ENCODE results near the gene C16orf96. TPM values are rescaled to one million over a fixed set of nuclear protein-coding genes. Genes with fewer than 3 reads are reported as not detected.

The C16orf96 gene
- total RNA-seq, 1 experiment from 2014 or later, result 0.15 TPM

DNA sequence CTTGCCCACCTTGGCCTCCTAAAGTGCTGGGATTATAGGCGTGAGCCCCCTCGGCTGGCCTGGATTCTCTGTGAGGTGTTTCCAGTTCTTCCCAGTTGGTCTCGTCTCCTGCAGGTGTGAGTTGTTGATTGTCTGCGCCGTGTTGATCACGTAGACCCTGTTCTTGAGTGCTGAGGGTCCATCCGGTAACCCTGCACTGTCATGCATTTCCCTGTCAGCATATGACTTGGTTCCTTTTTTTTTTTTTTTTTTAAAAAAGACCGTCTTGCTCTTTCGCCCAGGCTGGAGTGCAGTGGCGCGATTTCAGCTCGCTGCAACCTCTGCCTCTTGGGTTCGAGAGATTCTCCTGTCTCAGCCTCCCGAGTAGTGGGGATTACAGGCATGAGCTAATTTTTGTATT is 85.8 kb downstream of the C16orf96 start:
- Histone ChIP-seq H3K36me3 (ENCODE audit: control insufficient read depth, insufficient read depth, low read length) (no peaks in the 10 kb centered on the region), H3K27ac (ENCODE audit: low read length) (no peak overlapping the region), H3K9me3 (ENCODE audit: control insufficient read depth, insufficient read depth, low read depth, low read length) (no peaks in the 10 kb centered on the region), H3K4me3 (ENCODE audit: low read depth in 2 of 2, low read length in 2 of 2) (no peak overlapping the region), H3K27me3 (ENCODE audit: control insufficient read depth, insufficient read depth, low read length) (no peaks in the 10 kb centered on the region), H3K4me1 (ENCODE audit: control insufficient read depth, insufficient read depth, low read length) (no peaks in the 10 kb centered on the region)
- BruUV-seq (replicated peaks), result no TSS peak
- in situ Hi-C loops (cut with HindIII; ENCODE audit: low pct_unique_long_range_greater_than_20kb, low sequenced_read_pairs) (no loop called here), intact Hi-C loops (cut with micrococcal nuclease; ENCODE audit: unreplicated experiment) (no loop called here)
- ChIA-PET CTCF (no interaction called here), POLR2A (no interaction called here)
- ATAC-seq, result no peak
- TF ChIP-seq POLR2AphosphoS5 (IDR thresholded peaks at IDR 0.05; ENCODE audit: low read depth, low read length), result no peak
- TF ChIP-seq, protein P1, sequence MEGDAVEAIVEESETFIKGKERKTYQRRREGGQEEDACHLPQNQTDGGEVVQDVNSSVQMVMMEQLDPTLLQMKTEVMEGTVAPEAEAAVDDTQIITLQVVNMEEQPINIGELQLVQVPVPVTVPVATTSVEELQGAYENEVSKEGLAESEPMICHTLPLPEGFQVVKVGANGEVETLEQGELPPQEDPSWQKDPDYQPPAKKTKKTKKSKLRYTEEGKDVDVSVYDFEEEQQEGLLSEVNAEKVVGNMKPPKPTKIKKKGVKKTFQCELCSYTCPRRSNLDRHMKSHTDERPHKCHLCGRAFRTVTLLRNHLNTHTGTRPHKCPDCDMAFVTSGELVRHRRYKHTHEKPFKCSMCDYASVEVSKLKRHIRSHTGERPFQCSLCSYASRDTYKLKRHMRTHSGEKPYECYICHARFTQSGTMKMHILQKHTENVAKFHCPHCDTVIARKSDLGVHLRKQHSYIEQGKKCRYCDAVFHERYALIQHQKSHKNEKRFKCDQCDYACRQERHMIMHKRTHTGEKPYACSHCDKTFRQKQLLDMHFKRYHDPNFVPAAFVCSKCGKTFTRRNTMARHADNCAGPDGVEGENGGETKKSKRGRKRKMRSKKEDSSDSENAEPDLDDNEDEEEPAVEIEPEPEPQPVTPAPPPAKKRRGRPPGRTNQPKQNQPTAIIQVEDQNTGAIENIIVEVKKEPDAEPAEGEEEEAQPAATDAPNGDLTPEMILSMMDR (IDR thresholded peaks at IDR 0.05), result no peak
- no peak for TF ChIP-seq TCF7L2 (IDR thresholded peaks at IDR 0.05; ENCODE audit: low read depth, low read length)
- no peak for TF ChIP-seq SIN3A (IDR thresholded peaks at IDR 0.05; ENCODE audit: borderline replicate concordance, insufficient read depth, low read depth, low read length)
- TF ChIP-seq, protein P2, sequence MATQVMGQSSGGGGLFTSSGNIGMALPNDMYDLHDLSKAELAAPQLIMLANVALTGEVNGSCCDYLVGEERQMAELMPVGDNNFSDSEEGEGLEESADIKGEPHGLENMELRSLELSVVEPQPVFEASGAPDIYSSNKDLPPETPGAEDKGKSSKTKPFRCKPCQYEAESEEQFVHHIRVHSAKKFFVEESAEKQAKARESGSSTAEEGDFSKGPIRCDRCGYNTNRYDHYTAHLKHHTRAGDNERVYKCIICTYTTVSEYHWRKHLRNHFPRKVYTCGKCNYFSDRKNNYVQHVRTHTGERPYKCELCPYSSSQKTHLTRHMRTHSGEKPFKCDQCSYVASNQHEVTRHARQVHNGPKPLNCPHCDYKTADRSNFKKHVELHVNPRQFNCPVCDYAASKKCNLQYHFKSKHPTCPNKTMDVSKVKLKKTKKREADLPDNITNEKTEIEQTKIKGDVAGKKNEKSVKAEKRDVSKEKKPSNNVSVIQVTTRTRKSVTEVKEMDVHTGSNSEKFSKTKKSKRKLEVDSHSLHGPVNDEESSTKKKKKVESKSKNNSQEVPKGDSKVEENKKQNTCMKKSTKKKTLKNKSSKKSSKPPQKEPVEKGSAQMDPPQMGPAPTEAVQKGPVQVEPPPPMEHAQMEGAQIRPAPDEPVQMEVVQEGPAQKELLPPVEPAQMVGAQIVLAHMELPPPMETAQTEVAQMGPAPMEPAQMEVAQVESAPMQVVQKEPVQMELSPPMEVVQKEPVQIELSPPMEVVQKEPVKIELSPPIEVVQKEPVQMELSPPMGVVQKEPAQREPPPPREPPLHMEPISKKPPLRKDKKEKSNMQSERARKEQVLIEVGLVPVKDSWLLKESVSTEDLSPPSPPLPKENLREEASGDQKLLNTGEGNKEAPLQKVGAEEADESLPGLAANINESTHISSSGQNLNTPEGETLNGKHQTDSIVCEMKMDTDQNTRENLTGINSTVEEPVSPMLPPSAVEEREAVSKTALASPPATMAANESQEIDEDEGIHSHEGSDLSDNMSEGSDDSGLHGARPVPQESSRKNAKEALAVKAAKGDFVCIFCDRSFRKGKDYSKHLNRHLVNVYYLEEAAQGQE (IDR thresholded peaks at IDR 0.05; ENCODE audit: insufficient read depth in 1 of 2, low read depth in 2 of 2, low read length in 1 of 2), result no peak
- DNase-seq (ENCODE audit: low read depth, low spot score), result no peak

DNA sequence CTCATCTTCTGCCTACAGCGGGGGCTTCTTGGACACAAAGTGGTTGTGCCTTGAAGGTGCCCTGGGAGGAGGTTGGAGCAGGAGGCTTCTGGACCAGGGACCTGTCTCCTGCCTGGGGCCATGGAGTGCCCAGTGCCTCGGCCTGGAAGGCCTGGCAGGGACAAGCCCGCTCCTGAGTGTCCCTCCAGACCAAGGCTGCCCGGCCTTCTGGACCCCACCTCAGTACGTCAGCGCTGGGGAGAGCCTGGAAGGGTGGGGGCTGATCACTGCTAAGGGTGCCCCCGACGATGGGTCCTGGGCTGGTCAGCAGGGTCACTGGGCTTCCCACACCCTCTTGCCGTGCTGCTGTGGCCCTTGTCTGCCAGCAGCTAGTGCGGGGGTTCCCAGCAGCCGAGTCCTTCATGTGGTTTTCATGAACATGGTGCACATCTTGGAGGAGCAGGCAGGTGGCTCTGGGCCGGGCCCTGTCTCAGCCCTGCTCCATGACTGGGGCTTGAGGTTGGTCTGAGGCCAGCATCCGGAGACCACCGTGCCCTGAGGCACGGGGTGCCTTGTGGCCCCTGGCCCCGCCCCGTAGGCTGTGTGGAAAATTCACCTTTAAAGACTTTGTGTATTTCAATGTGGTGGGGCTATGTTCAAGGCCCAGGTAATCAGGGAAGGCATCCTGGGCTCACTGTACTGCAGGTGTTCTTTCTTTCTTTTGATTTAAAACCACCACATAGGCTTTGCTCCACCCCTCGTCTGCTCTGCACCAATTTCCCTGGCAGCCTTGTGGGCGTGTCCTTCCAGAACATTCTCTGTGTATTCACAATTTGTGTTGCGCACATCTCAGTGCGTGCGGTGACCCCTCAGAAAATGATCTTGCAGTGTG is 90.9 kb downstream of the C16orf96 start:
- no peaks in the 10 kb centered on the region for H3K4me1 ChIP-seq (ENCODE audit: control insufficient read depth, insufficient read depth, low read length)
- POLR2A ChIA-PET, result no interaction called here
- no peaks in the 10 kb centered on the region for H3K9me3 ChIP-seq (ENCODE audit: control insufficient read depth, insufficient read depth, low read depth, low read length)
- H3K27ac ChIP-seq (ENCODE audit: low read length), result no peak overlapping the region
- ATAC-seq (no peak), DNase-seq (ENCODE audit: low read depth, low spot score) (no peak)
- H3K27me3 ChIP-seq (ENCODE audit: control insufficient read depth, insufficient read depth, low read length), result no peaks in the 10 kb centered on the region
- H3K36me3 ChIP-seq (ENCODE audit: control insufficient read depth, insufficient read depth, low read length), result no peaks in the 10 kb centered on the region
- CTCF ChIA-PET, result no interaction called here
- no TSS peak for BruUV-seq (replicated peaks)
- TF ChIP-seq, protein P2 (IDR thresholded peaks at IDR 0.05; ENCODE audit: insufficient read depth in 1 of 2, low read depth in 2 of 2, low read length in 1 of 2), result no peak
- TF ChIP-seq SIN3A (IDR thresholded peaks at IDR 0.05; ENCODE audit: borderline replicate concordance, insufficient read depth, low read depth, low read length) (no peak), TCF7L2 (IDR thresholded peaks at IDR 0.05; ENCODE audit: low read depth, low read length) (no peak), POLR2AphosphoS5 (IDR thresholded peaks at IDR 0.05; ENCODE audit: low read depth, low read length) (no peak)
- TF ChIP-seq, protein P1 (IDR thresholded peaks at IDR 0.05), result no peak
- H3K4me3 ChIP-seq (ENCODE audit: low read depth in 2 of 2, low read length in 2 of 2), result no peak overlapping the region
- in situ Hi-C loops (cut with HindIII; ENCODE audit: low pct_unique_long_range_greater_than_20kb, low sequenced_read_pairs) (no loop called here), intact Hi-C loops (cut with micrococcal nuclease; ENCODE audit: unreplicated experiment) (no loop called here)

All from Panc1 (cell line).